Adipocyte (in vitro differentiated cells): ENCODE measurements around the gene HDAC5.

ENCODE experiments used
- DNase-seq: peaks from one replicate; pipeline ENCODE4 v3.0.0-alpha.2; 2015; ENCODE audit warnings: low read depth
- H3K27me3 ChIP-seq: replicated peaks from 2 replicates; pipeline ENCODE4 v1.7.0; 2013; ENCODE audit warnings: mild to moderate bottlenecking, low read length, moderate library complexity; ENCODE audit not compliant: control insufficient read depth, insufficient read depth
- H3K36me3 ChIP-seq: 2 replicates; pipeline ENCODE4 v1.7.0; 2013; ENCODE audit warnings: low read length, mild to moderate bottlenecking, moderate library complexity; ENCODE audit not compliant: control insufficient read depth, insufficient read depth, severe bottlenecking
- H3K4me1 ChIP-seq: 2 replicates; pipeline ENCODE4 v1.7.0; 2013; ENCODE audit warnings: mild to moderate bottlenecking, low read length, moderate library complexity; ENCODE audit not compliant: control insufficient read depth, insufficient read depth
- H3K4me3 ChIP-seq: 2 replicates; pipeline ENCODE4 v1.7.0; 2013; ENCODE audit warnings: mild to moderate bottlenecking, low read length, moderate library complexity
- H3K9ac ChIP-seq: 2 replicates; pipeline ENCODE4 v1.7.0; 2013; ENCODE audit warnings: mild to moderate bottlenecking, low read length, moderate library complexity
- H3K9me3 ChIP-seq: 2 replicates; pipeline ENCODE4 v1.7.0; 2013; ENCODE audit warnings: mild to moderate bottlenecking, low read length, moderate library complexity; ENCODE audit not compliant: control insufficient read depth

Gene HDAC5

GRCh38 chr17:44030482-44030881 lies 93.0 kb downstream of the HDAC5 start:
- Histone ChIP-seq H3K9me3 (no peaks in the 10 kb centered on the region), H3K27me3 (no peaks in the 10 kb centered on the region), H3K4me1 (no peaks in the 10 kb centered on the region), H3K36me3 (peaks cover 40% of the 10 kb centered on the region), H3K9ac (no peak overlapping the region), H3K4me3 (no peak overlapping the region)
- DNase-seq = no peak

- H3K9me3 ChIP-seq = no peaks in the 10 kb centered on the region
- H3K36me3 ChIP-seq = peaks cover 40% of the 10 kb centered on the region
- H3K4me3 ChIP-seq = no peak overlapping the region
- no peak overlapping the region for H3K9ac ChIP-seq
- no peaks in the 10 kb centered on the region for H3K27me3 ChIP-seq
- no peak for DNase-seq
- no peaks in the 10 kb centered on the region for H3K4me1 ChIP-seq
Measured at GRCh38 chr17:44029736-44030135, 93.7 kb downstream of the HDAC5 start.
